Daoy (cell line): ENCODE results near the gene SLC19A1. TPM values are rescaled to one million over a fixed set of nuclear protein-coding genes. Genes with fewer than 3 reads are reported as not detected.
"Not testable (repeated sequence)": the region's sequence is repeated elsewhere in the genome, so short reads cannot be mapped to it uniquely, and the experiment has no call there.

Experiments
- DNase-seq: peaks from one replicate; pipeline ENCODE4 v3.0.0-alpha.2; 2015; ENCODE audit warnings: low read depth
- total RNA-seq: library from RNA; depleted of rRNA; stranded (reverse); fragments of >200 nt; shearing (Covaris generic); gene quantifications from 2 replicates; pipeline ENCODE4 v1.2.3, GENCODE V29; 2014

SLC19A1 gene
- total RNA-seq, 1 experiment from 2014 or later: 16.3 TPM

GRCh38 chr21:45533361-45533845 is 8.8 kb downstream of the SLC19A1 start:
- no peak for DNase-seq

DNA sequence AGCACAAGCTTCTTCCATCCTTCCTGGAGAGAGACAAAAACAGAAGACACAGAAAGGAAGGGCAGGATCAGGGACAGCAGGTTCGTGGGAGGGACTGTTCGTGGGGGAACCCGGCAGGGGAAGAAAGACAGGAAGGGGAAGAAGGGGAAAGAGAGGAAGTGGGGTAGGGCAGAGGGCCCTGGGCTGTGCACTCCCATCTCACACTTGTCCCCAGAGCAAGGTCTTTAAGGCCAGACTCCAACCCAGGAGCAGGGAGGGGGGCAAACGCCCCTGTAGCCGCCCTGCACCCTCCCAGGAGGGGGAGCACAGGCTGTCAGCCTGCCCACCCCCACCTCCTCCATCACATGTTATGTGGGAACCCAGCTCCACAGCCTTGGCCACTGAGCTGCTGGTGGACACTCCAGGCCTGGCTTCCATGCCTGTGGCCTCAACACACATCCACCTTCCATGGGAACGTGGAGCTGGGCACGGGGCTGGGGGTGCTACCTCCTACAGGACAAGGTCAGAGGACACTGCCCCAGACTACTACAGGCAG is 9.3 kb downstream of the SLC19A1 start:
- no peak for DNase-seq

- DNase-seq: no peak
Observed at GRCh38 chr21:45531393-45532215, 10.6 kb downstream of the SLC19A1 start.

- DNase-seq: not testable (repeated sequence)
Observed at GRCh38 chr21:45531114-45531392, 11.2 kb downstream of the SLC19A1 start.

DNA sequence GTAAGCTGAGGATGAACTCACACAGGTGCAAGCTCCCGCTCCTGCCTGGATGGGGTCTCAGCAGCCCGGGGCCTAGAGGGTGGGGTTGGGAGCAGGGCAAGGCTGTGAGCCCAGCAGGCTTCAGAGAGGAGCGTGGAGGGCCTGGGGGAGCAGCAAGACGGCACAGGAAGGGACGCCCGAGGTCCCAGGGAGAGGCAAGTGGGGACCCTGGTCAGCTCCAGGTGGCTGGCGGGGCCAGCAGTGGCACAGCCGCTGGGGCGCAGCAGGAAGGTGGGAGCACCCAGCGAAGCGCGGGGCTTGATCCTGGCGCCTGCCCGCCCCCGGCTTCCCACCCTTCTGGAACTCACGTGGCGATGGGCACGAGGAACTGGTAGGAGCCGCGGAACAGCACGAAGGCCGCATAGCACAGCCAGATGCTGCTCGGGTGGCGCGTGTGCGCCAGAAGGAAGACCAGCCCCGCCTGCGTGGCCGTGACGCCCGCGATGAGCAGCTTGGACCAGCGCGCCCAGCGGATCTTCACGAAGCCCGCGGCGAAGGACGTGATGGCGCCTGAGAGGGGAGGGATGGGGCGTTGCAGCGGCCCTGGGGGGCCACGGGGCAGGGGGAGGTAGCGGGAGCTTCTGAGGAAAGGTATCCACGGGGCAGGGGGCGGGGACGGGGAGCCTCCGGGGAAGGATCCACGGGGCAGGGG is 11.7 kb downstream of the SLC19A1 start:
- DNase-seq: no peak

DNA sequence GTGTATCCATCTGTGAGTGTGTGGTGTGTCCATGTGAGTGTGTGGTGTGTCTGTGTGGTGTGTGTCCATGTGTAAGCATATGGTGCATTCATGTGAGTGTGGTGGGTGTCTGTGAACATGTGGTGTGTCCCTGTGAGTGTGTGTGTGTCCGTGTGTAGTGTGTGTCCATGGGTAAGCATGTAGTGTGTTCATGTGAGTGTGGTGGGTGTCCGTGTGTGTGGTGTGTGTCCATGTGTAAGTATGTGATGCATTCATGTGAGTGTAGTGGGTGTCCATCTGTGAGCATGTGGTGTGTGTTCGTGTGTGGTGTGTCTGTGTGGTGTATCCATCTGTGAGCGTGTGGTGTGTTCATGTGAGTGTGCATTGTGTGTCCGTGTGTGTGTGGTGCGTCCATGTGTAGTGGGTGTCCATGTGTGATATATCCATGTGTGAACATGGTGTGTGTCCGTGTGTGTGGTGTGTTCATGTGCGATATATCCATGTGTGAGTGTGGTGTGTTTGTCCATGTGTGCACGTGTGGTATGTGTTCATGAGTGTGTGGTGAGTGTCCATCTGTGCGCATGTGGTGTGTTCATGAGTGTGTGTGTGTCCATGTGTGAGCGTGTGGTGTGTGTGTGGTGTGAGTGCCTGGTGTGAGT is 12.3 kb downstream of the SLC19A1 start:
- no peak for DNase-seq

- no peak for DNase-seq
Observed at GRCh38 chr21:45528981-45529784, 13.1 kb downstream of the SLC19A1 start.

DNA sequence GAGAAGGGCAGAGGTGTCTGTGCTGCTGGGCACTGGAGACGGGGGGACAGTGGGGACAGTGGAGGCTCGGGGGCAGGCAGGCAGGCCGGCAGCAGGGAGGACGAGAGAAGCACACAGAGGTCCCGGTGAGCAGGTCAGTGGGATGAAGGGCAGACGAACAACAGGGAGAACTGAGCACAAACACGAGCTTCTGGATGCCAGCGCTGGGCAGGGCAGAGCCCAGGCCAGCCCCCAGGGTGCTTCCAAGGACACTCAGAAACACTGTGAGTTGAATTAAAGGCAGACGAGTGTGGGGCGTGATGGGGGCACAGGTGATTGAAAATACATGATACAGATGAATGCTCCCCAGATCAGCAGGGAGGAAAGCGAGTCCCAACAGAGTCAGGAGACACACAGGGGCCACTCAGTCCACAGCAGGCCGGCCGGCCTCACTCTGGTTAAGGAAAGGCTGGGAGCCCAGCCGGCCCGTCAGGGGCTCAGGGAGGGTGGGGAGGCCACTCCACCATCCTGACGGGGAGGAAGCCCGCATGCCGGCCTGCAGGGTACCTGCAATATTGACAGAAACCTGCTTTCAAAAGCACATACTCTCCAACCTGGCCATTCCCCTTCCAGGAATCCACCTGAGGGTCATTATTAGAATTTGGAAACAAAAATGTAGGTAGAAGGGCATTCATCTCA is 14.1 kb downstream of the SLC19A1 start:
- no peak for DNase-seq

GRCh38 chr21:45527151-45527999 is 14.9 kb downstream of the SLC19A1 start:
- DNase-seq: not testable (repeated sequence)

- DNase-seq: no peak
Observed at GRCh38 chr21:45525910-45526306, 16.3 kb downstream of the SLC19A1 start.

- no peak for DNase-seq
Observed at GRCh38 chr21:45525153-45525909, 16.9 kb downstream of the SLC19A1 start.

DNA sequence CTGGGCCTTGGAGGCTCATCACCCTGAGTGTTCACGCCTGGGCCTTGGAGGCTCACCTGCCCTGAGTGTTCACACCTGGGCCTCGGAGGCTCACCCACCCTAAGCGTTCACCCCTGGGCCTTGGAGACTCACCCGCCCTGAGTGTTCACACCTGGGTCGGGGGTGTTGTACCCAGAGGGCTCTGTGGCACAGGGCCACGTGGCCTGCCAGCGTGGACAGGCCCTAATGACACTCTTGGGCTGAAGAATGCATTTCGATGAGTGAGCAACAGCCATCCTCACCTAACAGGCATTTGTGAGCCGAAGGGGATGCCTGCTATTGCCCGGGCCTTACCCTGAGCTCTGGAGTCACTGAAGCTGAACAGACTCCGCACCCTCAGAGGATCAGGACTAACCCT is 17.5 kb downstream of the SLC19A1 start:
- no peak for DNase-seq

DNA sequence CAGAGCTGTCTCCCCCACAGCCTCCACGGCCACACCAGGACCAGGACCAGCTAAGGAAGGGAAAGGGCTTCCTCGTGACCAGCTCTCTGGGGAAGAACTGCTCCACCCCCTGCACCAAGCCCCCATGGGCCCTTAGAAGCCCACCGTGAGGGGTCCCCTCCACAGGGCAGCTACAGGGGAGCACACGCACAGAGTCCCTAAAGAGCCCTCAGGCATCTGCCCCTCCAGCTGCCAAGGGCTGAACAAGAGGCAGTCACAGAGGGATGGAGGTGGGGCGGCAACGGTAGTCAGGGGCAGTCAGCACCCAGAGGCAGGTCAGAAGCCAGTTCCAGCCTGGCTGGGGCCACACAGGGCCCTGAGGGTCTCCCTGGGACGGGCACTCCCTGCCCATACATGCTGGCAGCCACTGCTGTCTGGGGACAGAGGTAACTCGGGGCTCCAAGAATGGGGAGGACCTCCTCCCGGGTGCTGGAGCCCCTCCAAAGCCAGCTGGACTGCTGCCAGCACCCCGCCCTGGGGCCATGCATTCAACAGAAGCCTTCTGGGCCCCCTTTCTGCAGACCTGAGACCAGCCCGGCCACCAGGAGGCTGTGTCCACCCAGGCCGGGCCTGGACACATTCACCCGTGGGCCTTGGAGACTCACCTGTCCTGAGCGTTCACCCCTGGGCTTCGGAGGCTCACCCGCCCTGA is 18.7 kb downstream of the SLC19A1 start:
- no peak for DNase-seq

DNA sequence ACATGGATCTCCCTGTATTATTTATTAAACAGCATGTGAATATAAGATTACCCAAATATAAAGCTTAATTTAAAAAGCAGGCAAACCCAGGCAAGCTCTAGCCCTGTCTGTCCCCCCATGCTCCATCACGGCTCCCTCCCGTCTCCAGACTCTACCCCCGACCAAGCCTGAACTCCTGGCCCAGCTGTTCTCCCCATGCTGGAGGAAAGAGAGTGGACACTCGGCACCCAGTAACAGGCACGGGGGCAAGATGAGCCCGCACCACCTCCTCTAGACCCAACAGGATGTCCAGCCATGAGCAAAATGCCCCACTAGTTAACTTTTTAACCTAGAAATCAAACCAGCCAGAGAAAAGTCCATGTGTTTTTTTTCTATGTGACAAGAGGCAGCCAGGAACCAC is 19.3 kb downstream of the SLC19A1 start:
- DNase-seq: no peak

DNA sequence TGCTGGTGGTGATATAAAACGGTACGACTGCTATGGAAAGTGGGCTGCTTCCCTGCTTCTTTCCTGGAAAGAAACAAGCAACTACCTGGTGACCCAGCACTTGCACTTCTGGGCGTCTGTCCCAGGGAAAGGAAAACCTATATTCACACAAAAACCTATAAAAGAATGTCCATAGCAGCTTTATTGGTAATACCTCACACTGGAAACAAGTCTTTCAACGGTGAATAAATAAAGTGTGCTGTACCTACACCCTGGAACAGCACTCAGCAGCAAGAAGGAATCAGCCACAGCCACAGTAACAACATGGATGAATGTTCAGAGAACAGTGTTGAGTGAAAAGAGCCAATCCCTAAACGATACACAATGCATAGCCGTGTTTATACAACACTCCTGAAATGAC is 19.9 kb downstream of the SLC19A1 start:
- no peak for DNase-seq

GRCh38 chr21:45521241-45521640 is 21.0 kb downstream of the SLC19A1 start:
- no peak for DNase-seq

GRCh38 chr21:45519182-45519581 is 23.1 kb downstream of the SLC19A1 start:
- DNase-seq: no peak

DNA sequence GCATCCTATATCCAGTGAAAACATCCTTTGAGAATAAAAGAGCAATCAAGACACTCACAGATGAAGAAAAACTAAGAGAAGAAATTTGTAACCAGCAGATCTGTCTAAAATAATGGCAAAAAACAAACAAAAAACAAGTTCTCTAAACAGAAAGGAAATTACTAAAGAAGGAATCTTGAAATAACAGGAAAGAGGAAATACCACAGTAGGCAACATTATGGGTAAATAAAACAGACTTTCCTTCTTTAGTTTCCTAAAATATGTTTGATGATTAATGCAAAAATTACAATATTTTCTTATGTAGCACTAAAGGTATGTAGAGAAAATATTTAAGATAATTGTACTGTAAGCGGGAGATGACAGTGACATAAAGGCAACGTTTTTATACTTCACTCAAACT is 23.5 kb downstream of the SLC19A1 start:
- no peak for DNase-seq
